ENCODE results near the gene ANO10. TPM values are rescaled to one million over a fixed set of nuclear protein-coding genes. Genes with fewer than 3 reads are reported as not detected.

The ANO10 gene
- total and polyA plus RNA-seq, 2 donors (not counting 3 experiments of a cell fraction or from before 2014, with no cell fraction given), result 28.4 to 45.8 TPM

- POLR2A ChIA-PET, result no interaction called here
- FAIRE-seq, result no peak
Measured at GRCh38 chr3:43346978-43347749, 274.6 kb downstream of the ANO10 start.

More at GRCh38 chr3:43346978-43347749, 274.6 kb downstream of the ANO10 start:
- intact Hi-C loops (cut with micrococcal nuclease), result no loop called here
- Histone ChIP-seq H3K9me3 (replicated peaks; ENCODE audit: control insufficient read depth, insufficient read depth, low read length) (no peaks in the 10 kb centered on the region), H3K27me3 (ENCODE audit: control insufficient read depth in 2 of 2, insufficient read depth in 2 of 2, low read length in 2 of 2) (no peaks in the 10 kb centered on the region), H3K27ac (ENCODE audit: insufficient read depth, low read depth, low read length) (no peak overlapping the region), H3K4me3 (replicated peaks in 1 of 3; ENCODE audit: insufficient read depth in 1 of 3, low read depth in 1 of 3, low read length in 3 of 3) (no peak overlapping the region), H2AFZ (ENCODE audit: low read depth, low read length) (no peak overlapping the region), H3K36me3 (ENCODE audit: control insufficient read depth in 2 of 2, extremely low read depth in 1 of 2, insufficient read depth in 2 of 2, low read length in 2 of 2) (peaks cover 51 to 71% of the 10 kb centered on the region in 2 experiments), H3K4me2 (ENCODE audit: insufficient read depth, low read length) (no peak overlapping the region), H3K9ac (replicated peaks; ENCODE audit: extremely low read depth, insufficient read depth, low read length) (no peak overlapping the region), H4K20me1 (replicated peaks; ENCODE audit: control insufficient read depth, extremely low read depth, insufficient read depth, low read length) (peaks cover 2% of the 10 kb centered on the region), H3K79me2 (ENCODE audit: control insufficient read depth, insufficient read depth, low read length) (peaks cover 47% of the 10 kb centered on the region), H3K4me1 (ENCODE audit: control insufficient read depth, extremely low read depth, insufficient read depth, low read length) (peaks cover 7% of the 10 kb centered on the region), H3K9me1 (replicated peaks; ENCODE audit: control insufficient read depth, extremely low read depth, insufficient read depth, low read length) (no peaks in the 10 kb centered on the region)
- no TSS peak for BruUV-seq (replicated peaks)
- TF ChIP-seq POLR2A (IDR thresholded peaks at IDR 0.05; ENCODE audit: low read depth, low read length) (no peak), EZH2 (IDR thresholded peaks at IDR 0.05; ENCODE audit: borderline replicate concordance, low read depth, low read length, severe bottlenecking) (no peak), CTCF (IDR thresholded peaks at IDR 0.05; ENCODE audit: extremely low read depth in 1 of 2, insufficient read depth in 1 of 2, low read depth in 1 of 2, low read length in 2 of 2) (no peak), MAX (IDR thresholded peaks at IDR 0.05; ENCODE audit: insufficient read depth, insufficient read length) (no peak), JUN (IDR thresholded peaks at IDR 0.05; ENCODE audit: borderline replicate concordance, insufficient read depth, insufficient read length, low read depth) (no peak), FOS (IDR thresholded peaks at IDR 0.05; ENCODE audit: borderline replicate concordance, insufficient read depth, low read length) (no peak), MYC (IDR thresholded peaks at IDR 0.05; ENCODE audit: low read depth, low read length) (no peak), POLR2AphosphoS5 (IDR thresholded peaks at IDR 0.05; ENCODE audit: insufficient read depth, low read depth, low read length) (no peak), GATA2 (IDR thresholded peaks at IDR 0.05; ENCODE audit: insufficient read depth, insufficient read length, low read depth, low read length) (no peak)
- CTCF ChIA-PET, result interaction anchor here (0.6 to 5.4 kb wide), 5 partner anchors 12 to 185 kb away, joined by 3 to 26 read pairs (median 4); no protein-coding TSS in a partner anchor
- no peak for DNase-seq (ENCODE audit: low read depth, low spot score)
- dilution Hi-C loops (cut with MboI; ENCODE audit: extremely low pct_ligation_motif_present, low sequenced_read_pairs), result no loop called here
